Left lung (tissue), 10 donors: Measurements from ENCODE around the gene MYOZ2. TPM values are rescaled to one million over a fixed set of nuclear protein-coding genes. Genes with fewer than 3 reads are reported as not detected.

Experiments used
- ATAC-seq: fragments of 200-7000 bp; cut with Tn5 transposase; one replicate; pipeline ENCODE4 v1.9.1; 2020; ENCODE audit warnings: moderate library complexity
- DNase-seq, 4 donors: peaks; one replicate each; pipeline ENCODE4 v3.0.0-alpha.2; 2013 to 2020
- H3K27ac ChIP-seq, 2 donors: fragments of 200-600 bp; sonication (generic) in 1 of 2; one replicate each; pipeline versions ENCODE4 v1.5.0 to v1.8.0; 2020 to 2021
- H3K27me3 ChIP-seq, 2 donors: fragments of 200-600 bp; sonication (generic) in 1 of 2; one replicate each; pipeline versions ENCODE4 v1.5.0 to v1.8.0; 2020 to 2021
- H3K36me3 ChIP-seq, 2 donors: fragments of 200-600 bp; sonication (generic) in 1 of 2; one replicate each; pipeline versions ENCODE4 v1.5.0 to v1.8.0; 2020 to 2021
- H3K4me1 ChIP-seq, 2 donors: fragments of 200-600 bp; one replicate each; pipeline ENCODE4 v1.8.0; 2021
- H3K4me3 ChIP-seq, 2 donors: fragments of 200-600 bp; sonication (generic) in 1 of 2; one replicate each; pipeline versions ENCODE4 v1.5.0 to v1.8.0; 2020 to 2021; ENCODE audit warnings: mild to moderate bottlenecking in 1 of 2
- H3K9me3 ChIP-seq, 2 donors: fragments of 200-600 bp; sonication (generic) in 1 of 2; one replicate each; pipeline versions ENCODE4 v1.5.0 to v1.8.0; 2020 to 2021
- intact Hi-C, 2 donors: fragments of 100-400 bp; cut with DNase I; formaldehyde crosslinking; loops; one replicate each; pipeline versions ENCODE4 v1.11.2 to v1.14.2; 2022
- polyA plus RNA-seq, 6 donors: library from polyadenylated mRNA; unstranded; fragments of 120-200 nt; gene quantifications; one replicate each; pipeline ENCODE4 v1.2.1, GENCODE V29; 2013; ENCODE audit not compliant: insufficient read length in 6 of 6
- total RNA-seq, 2 donors: library from RNA; stranded (reverse); fragmentation: NEBNext Ultra II Directional; extraction: Animal tissue kit (Norgen Biotek cat#: 25700); gene quantifications; one replicate each; pipeline ENCODE4 v1.2.1, GENCODE V29; 2021
- TF ChIP-seq, protein P1 (sequence below), 2 donors: fragments of 200-600 bp; sonication (generic) in 1 of 2; IDR thresholded peaks; one replicate each; pipeline versions ENCODE4 v1.5.0 to v1.8.0; 2021; ENCODE audit warnings: antibody characterized with exemption in 2 of 2
- donor health status: DM: no; HTN: yes; CAD: no.
- donor health status: DM: no; HTN: no; CAD: no.

Gene MYOZ2
- total and polyA plus RNA-seq, 8 donors, result 0.06 to 0.39 (median 0.12) TPM; not detected in 2

DNA sequence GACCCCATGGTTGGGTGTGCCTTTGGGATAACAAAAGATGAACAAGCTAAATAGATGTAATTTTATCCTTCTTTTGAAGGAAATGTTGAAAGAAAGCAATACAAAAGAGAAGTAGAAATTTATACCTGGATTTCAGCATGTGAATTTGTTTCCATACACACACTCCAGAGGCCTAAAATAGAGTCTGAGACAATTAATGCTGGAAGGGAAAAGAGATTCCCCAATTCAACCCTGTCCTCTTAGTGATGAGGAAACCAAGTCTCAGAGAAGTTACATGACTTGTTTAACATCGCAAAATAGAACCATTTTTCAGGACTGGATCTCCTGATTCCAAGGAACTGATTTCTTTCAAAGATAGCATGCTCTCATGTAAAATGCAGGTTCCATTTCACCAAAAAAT is 37.3 kb upstream of the MYOZ2 start:
- Histone ChIP-seq H3K9me3 (no peaks in the 10 kb centered on the region), H3K27me3 (no peaks in the 10 kb centered on the region), H3K27ac (no peak overlapping the region), H3K36me3 (no peaks in the 10 kb centered on the region), H3K4me3 (no peak overlapping the region), H3K4me1 (peaks cover 0 to 25% of the 10 kb centered on the region in 2 donors)
- no peak for ATAC-seq
- TF ChIP-seq, protein P1, sequence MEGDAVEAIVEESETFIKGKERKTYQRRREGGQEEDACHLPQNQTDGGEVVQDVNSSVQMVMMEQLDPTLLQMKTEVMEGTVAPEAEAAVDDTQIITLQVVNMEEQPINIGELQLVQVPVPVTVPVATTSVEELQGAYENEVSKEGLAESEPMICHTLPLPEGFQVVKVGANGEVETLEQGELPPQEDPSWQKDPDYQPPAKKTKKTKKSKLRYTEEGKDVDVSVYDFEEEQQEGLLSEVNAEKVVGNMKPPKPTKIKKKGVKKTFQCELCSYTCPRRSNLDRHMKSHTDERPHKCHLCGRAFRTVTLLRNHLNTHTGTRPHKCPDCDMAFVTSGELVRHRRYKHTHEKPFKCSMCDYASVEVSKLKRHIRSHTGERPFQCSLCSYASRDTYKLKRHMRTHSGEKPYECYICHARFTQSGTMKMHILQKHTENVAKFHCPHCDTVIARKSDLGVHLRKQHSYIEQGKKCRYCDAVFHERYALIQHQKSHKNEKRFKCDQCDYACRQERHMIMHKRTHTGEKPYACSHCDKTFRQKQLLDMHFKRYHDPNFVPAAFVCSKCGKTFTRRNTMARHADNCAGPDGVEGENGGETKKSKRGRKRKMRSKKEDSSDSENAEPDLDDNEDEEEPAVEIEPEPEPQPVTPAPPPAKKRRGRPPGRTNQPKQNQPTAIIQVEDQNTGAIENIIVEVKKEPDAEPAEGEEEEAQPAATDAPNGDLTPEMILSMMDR (IDR thresholded peaks at IDR 0.05), result no peak
- intact Hi-C loops, result no loop called here
- DNase-seq, result no peak

DNA sequence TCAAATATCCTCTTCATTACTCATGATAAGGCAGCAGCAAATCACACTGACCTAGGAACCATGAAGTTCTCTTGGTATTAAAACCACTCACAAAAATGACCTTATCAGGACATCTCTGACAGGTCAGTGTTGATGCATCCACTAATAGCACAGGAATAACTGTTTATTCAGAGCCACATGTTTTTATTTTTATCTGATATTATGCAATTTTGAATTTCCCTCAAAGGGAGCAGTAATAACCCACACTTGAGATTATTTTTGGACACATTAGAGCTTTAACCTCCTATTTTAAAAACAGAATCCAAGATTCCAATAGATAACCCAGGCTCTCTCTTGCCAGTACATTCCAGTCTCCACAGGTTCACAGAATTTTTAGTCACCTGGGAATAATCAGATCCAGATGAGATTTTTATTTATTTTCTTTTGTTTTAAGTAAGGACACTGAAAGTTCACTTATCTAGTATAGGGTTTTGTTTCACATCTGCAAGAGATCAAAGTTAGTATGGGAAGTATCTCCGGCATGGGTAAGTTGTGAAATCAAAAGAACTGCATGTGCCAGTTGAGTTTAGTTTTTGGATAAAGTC is 36.3 kb upstream of the MYOZ2 start:
- TF ChIP-seq, protein P1 (IDR thresholded peaks at IDR 0.05), result no peak
- no peaks in the 10 kb centered on the region for H3K27me3 ChIP-seq
- DNase-seq (no peak), ATAC-seq (no peak)
- H3K4me3 ChIP-seq, result no peak overlapping the region
- no peaks in the 10 kb centered on the region for H3K36me3 ChIP-seq
- no peak overlapping the region for H3K27ac ChIP-seq
- intact Hi-C loops, result no loop called here
- H3K4me1 ChIP-seq, result peaks cover 4 to 32% of the 10 kb centered on the region in 2 donors
- no peaks in the 10 kb centered on the region for H3K9me3 ChIP-seq

DNA sequence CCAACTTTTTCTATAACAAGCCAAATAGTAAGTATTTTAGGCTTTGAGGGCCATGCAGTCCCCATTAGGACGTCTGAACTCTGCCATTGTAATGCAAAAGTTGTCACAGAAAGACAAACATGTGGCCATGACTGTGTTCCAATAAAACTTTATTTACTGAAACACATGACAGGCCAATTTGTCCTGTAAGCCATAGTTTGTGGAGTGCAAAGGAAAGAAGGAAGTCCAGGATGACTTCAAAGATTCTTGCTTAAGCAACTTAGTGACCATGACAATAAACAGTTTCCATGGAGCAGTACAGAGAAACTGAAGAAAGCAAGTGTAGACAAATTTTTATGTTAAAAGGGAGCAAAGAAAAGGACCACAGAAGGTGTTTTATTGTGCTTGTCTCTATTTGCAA is 35.0 kb upstream of the MYOZ2 start:
- Histone ChIP-seq H3K27me3 (no peaks in the 10 kb centered on the region), H3K9me3 (no peaks in the 10 kb centered on the region), H3K4me3 (no peak overlapping the region), H3K4me1 (peaks cover 4 to 39% of the 10 kb centered on the region in 2 donors), H3K27ac (peak overlapping the region in 1 of 2 donors; percentile 31), H3K36me3 (no peaks in the 10 kb centered on the region)
- TF ChIP-seq, protein P1 (IDR thresholded peaks at IDR 0.05), result no peak
- DNase-seq (no peak), ATAC-seq (peak; percentile 30)
- intact Hi-C loops, result no loop called here

DNA sequence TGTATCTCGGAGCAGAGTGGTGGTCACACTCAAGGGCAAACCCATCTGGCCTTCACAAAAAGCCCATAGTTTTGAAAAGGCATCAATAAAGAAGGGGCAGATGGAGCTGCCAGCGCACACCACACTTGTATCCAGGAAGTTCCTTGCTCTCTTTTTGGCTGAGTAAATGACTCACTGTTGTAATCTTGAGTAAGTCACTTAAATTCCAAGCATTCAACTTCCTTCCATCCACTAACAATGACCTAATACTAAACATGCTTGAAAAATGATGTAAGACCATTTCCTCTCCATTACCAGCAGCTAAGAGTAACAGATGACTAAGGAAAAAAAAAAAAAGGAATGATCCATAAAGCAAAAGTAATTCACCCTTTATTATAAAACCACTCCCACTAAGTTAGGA is 32.4 kb upstream of the MYOZ2 start:
- no peaks in the 10 kb centered on the region for H3K36me3 ChIP-seq
- H3K27ac ChIP-seq, result peak overlapping the region; percentile 34 to 57
- intact Hi-C loops, result no loop called here
- no peaks in the 10 kb centered on the region for H3K9me3 ChIP-seq
- ATAC-seq (peak; percentile 93), DNase-seq (peak in 2 of 4 donors; percentile 26 to 58)
- H3K27me3 ChIP-seq, result no peaks in the 10 kb centered on the region
- no peak overlapping the region for H3K4me3 ChIP-seq
- TF ChIP-seq, protein P1 (IDR thresholded peaks at IDR 0.05), result no peak
- peaks cover 4 to 48% of the 10 kb centered on the region in 2 donors for H3K4me1 ChIP-seq

DNA sequence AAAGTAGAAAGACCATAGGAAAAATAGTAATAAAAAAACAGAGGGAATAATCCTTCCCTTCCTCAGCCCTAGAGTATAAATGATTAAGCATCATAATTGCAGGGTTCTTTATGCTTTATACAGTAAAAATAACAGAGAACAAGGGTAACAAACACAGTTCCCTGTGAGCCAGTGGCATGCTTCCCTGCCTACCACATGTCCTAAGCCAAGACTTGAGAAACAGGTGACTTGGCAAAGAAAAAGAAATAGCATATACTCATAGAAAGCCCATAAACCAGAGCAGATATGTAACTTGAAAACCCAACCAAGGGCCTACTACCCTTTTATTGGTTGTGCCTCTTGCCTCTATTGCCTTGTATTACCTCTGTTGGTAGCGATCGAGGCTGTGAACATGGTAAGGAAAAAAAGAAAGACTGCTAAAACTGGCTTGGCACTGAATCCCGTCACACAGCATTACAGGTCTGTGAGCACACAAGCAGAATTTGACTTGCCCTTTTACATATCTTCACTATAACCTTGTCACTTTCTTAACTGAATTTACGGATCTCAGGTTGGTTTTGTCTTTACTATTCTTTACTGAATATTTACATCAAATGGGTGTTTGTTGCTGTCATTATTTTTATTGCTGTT is 30.9 kb upstream of the MYOZ2 start:
- no peaks in the 10 kb centered on the region for H3K9me3 ChIP-seq
- no peaks in the 10 kb centered on the region for H3K36me3 ChIP-seq
- intact Hi-C loops, result no loop called here
- peaks cover 4 to 39% of the 10 kb centered on the region in 2 donors for H3K4me1 ChIP-seq
- no peak overlapping the region for H3K27ac ChIP-seq
- no peak for ATAC-seq
- no peak overlapping the region for H3K4me3 ChIP-seq
- H3K27me3 ChIP-seq, result no peaks in the 10 kb centered on the region
- DNase-seq, result no peak
- TF ChIP-seq, protein P1 (IDR thresholded peaks at IDR 0.05), result no peak
